OCI-LY7 (cell line): ENCODE measurements around the gene ACAN.

ENCODE experiments used
- CTCF ChIP-seq: fragments of 200-600 bp; sonication (generic); conservative IDR thresholded peaks from 2 replicates; pipeline ENCODE4 v1.5.1; 2014; ENCODE audit warnings: mild to moderate bottlenecking, antibody characterized with exemption, low read length, moderate library complexity, mixed read lengths
- EZH2phosphoT487 ChIP-seq: fragments of 200-600 bp; sonication (generic); IDR thresholded peaks from 2 replicates; pipeline ENCODE4 v1.6.1; 2018; ENCODE audit warnings: low read depth, borderline replicate concordance, mild to moderate bottlenecking, mixed run types, antibody characterized with exemption, low read length, moderate library complexity, mixed read lengths

- TF ChIP-seq CTCF (peak; percentile 72), EZH2phosphoT487 (no peak)
Observed at GRCh38 chr15:88894348-88894818, 91.1 kb downstream of the ACAN start.
